Measurements from ENCODE around the gene NAIF1.
"Not testable (repeated sequence)": the region's sequence is repeated elsewhere in the genome, so short reads cannot be mapped to it uniquely, and the experiment has no call there.

NAIF1 gene

GRCh38 chr9:128066713-128067644 lies at the start of gene NAIF1:
NAIF1 (minus strand) TSS chr9:128067320; CDS start chr9:128067101, 219 bp downstream.
- H3K4me3 Mint-ChIP-seq, result peak within 1 kb of the TSS; percentile 98
- peak; percentile 98 for DNase-seq
- H3K9me3 Mint-ChIP-seq, result no peaks in the 10 kb centered on the region
- H3K27ac Mint-ChIP-seq, result peak within 1 kb of the TSS; percentile 77
- H3K27me3 Mint-ChIP-seq, result no peaks in the 10 kb centered on the region
- peaks cover 66% of the 10 kb centered on the region for H3K4me1 Mint-ChIP-seq
- CTCF ChIA-PET, result interaction anchor here (0.8 to 1.7 kb wide), 5 partner anchors 26 to 111 kb away, joined by 3 to 10 read pairs (median 5); no protein-coding TSS in a partner anchor
- H3K36me3 Mint-ChIP-seq, result peaks cover 44% of the 10 kb centered on the region

- Mint-ChIP-seq H3K27me3 (no peaks in the 10 kb centered on the region), H3K36me3 (peaks cover 7% of the 10 kb centered on the region), H3K9me3 (no peaks in the 10 kb centered on the region), H3K27ac (no peak overlapping the region), H3K4me1 (peaks cover 8% of the 10 kb centered on the region), H3K4me3 (no peak overlapping the region)
- no peak for DNase-seq
- CTCF ChIA-PET, result interaction anchor here (0.8 to 2.2 kb wide), 16 partner anchors 9 to 208 kb away, joined by 3 to 22 read pairs (median 4); no protein-coding TSS in a partner anchor
These were observed 49.3 kb upstream of the NAIF1 start for GRCh38 chr9:128116104-128117083.

- no peak overlapping the region for H3K27ac Mint-ChIP-seq
- no peaks in the 10 kb centered on the region for H3K27me3 Mint-ChIP-seq
- no peak for DNase-seq
- no peak overlapping the region for H3K4me3 Mint-ChIP-seq
- H3K9me3 Mint-ChIP-seq, result no peaks in the 10 kb centered on the region
- H3K4me1 Mint-ChIP-seq, result peaks cover 8% of the 10 kb centered on the region
- CTCF ChIA-PET, result interaction anchor here (0.9 to 1.6 kb wide), 11 partner anchors 11 to 173 kb away, joined by 3 to 6 read pairs (median 3); no protein-coding TSS in a partner anchor
- peaks cover 7% of the 10 kb centered on the region for H3K36me3 Mint-ChIP-seq
These were observed 48.3 kb upstream of the NAIF1 start for GRCh38 chr9:128115187-128116103.

- no peaks in the 10 kb centered on the region for H3K9me3 Mint-ChIP-seq
- CTCF ChIA-PET, result interaction anchor here (1.3 to 1.6 kb wide), 4 partner anchors 10 to 171 kb away, joined by 3 to 6 read pairs (median 5); no protein-coding TSS in a partner anchor
These were observed 47.4 kb upstream of the NAIF1 start for GRCh38 chr9:128114326-128115186.

GRCh38 chr9:128113526-128114325 lies 46.6 kb upstream of the NAIF1 start:
- CTCF ChIA-PET, result interaction anchor here (1.4 to 1.6 kb wide), 2 partner anchors 11 to 16 kb away, joined by 5 read pairs; no protein-coding TSS in a partner anchor
- no peaks in the 10 kb centered on the region for H3K9me3 Mint-ChIP-seq

More at GRCh38 chr9:128114326-128115186, 47.4 kb upstream of the NAIF1 start:
- Mint-ChIP-seq H3K4me3 (no peak overlapping the region), H3K27ac (no peak overlapping the region), H3K27me3 (no peaks in the 10 kb centered on the region), H3K36me3 (peaks cover 10% of the 10 kb centered on the region), H3K4me1 (peaks cover 8% of the 10 kb centered on the region)
- no peak for DNase-seq

GRCh38 chr9:128111726-128112125 lies 44.6 kb upstream of the NAIF1 start:
- DNase-seq, H3K4me3 Mint-ChIP-seq, H3K27me3 Mint-ChIP-seq, H3K9me3 Mint-ChIP-seq, H3K4me1 Mint-ChIP-seq, H3K27ac Mint-ChIP-seq: not testable (repeated sequence)
- CTCF ChIA-PET, result interaction anchor here (1.5 kb wide), 1 partner anchor 13 kb away, joined by 6 read pairs; no protein-coding TSS in a partner anchor
- H3K36me3 Mint-ChIP-seq, result peaks cover 21% of the 10 kb centered on the region

More at GRCh38 chr9:128113526-128114325, 46.6 kb upstream of the NAIF1 start:
- Mint-ChIP-seq H3K4me1 (peaks cover 8% of the 10 kb centered on the region), H3K4me3 (no peak overlapping the region), H3K27ac (peak overlapping the region; percentile 3), H3K27me3 (no peaks in the 10 kb centered on the region), H3K36me3 (peaks cover 12% of the 10 kb centered on the region)
- DNase-seq, result no peak

GRCh38 chr9:128109050-128109709 lies 42.1 kb upstream of the NAIF1 start:
- Mint-ChIP-seq H3K27me3 (no peaks in the 10 kb centered on the region), H3K36me3 (peaks cover 30% of the 10 kb centered on the region), H3K4me1 (peaks cover 13% of the 10 kb centered on the region), H3K27ac (peak overlapping the region; percentile 33), H3K9me3 (no peaks in the 10 kb centered on the region), H3K4me3 (no peak overlapping the region)
- no peak for DNase-seq
- CTCF ChIA-PET, result interaction anchor here (1.0 to 5.3 kb wide), 3 partner anchors 9 to 37 kb away, joined by 3 to 26 read pairs (median 3); no protein-coding TSS in a partner anchor

GRCh38 chr9:128108269-128109049 lies 41.3 kb upstream of the NAIF1 start:
- CTCF ChIA-PET, result interaction anchor here (1.0 to 5.3 kb wide), 3 partner anchors 9 to 36 kb away, joined by 3 to 26 read pairs (median 3); no protein-coding TSS in a partner anchor
- H3K27ac Mint-ChIP-seq, result no peak overlapping the region
- H3K27me3 Mint-ChIP-seq, result no peaks in the 10 kb centered on the region
- no peak for DNase-seq
- no peaks in the 10 kb centered on the region for H3K9me3 Mint-ChIP-seq
- H3K4me1 Mint-ChIP-seq, result peaks cover 20% of the 10 kb centered on the region
- peaks cover 33% of the 10 kb centered on the region for H3K36me3 Mint-ChIP-seq
- no peak overlapping the region for H3K4me3 Mint-ChIP-seq

GRCh38 chr9:128107468-128108268 lies 40.5 kb upstream of the NAIF1 start:
- DNase-seq, result no peak
- CTCF ChIA-PET, result interaction anchor here (0.8 to 5.3 kb wide), 3 partner anchors 9 to 35 kb away, joined by 3 to 26 read pairs (median 3); no protein-coding TSS in a partner anchor
- Mint-ChIP-seq H3K9me3 (no peaks in the 10 kb centered on the region), H3K27me3 (no peaks in the 10 kb centered on the region), H3K27ac (no peak overlapping the region), H3K36me3 (peaks cover 38% of the 10 kb centered on the region), H3K4me1 (peaks cover 28% of the 10 kb centered on the region), H3K4me3 (no peak overlapping the region)

GRCh38 chr9:128106940-128107467 lies 39.9 kb upstream of the NAIF1 start:
- Mint-ChIP-seq H3K36me3 (peaks cover 44% of the 10 kb centered on the region), H3K27ac (no peak overlapping the region), H3K27me3 (no peaks in the 10 kb centered on the region), H3K4me1 (peaks cover 35% of the 10 kb centered on the region), H3K9me3 (no peaks in the 10 kb centered on the region), H3K4me3 (no peak overlapping the region)
- CTCF ChIA-PET, result interaction anchor here (0.8 to 5.3 kb wide), 2 partner anchors 9 to 11 kb away, joined by 3 to 26 read pairs; no protein-coding TSS in a partner anchor
- DNase-seq, result no peak
